Hindlimb muscle (tissue), 1 donor: ENCODE results near the gene CMTR2. TPM values are rescaled to one million over a fixed set of nuclear protein-coding genes. Genes with fewer than 3 reads are reported as not detected.
A peak's percentile ranks its signal among the peaks of the same experiment; 100 is the strongest.
"Not testable (repeated sequence)": the region's sequence is repeated elsewhere in the genome, so short reads cannot be mapped to it uniquely, and the experiment has no call there.

ENCODE experiments used
- DNase-seq: peaks from one replicate; pipeline ENCODE4 v3.0.0-alpha.2; 2013
- polyA plus RNA-seq: library from polyadenylated mRNA; unstranded; fragments of 120-200 nt; gene quantifications from one replicate; pipeline ENCODE4 v1.2.1, GENCODE V29; 2013; ENCODE audit not compliant: insufficient read length

Gene CMTR2, protein sequence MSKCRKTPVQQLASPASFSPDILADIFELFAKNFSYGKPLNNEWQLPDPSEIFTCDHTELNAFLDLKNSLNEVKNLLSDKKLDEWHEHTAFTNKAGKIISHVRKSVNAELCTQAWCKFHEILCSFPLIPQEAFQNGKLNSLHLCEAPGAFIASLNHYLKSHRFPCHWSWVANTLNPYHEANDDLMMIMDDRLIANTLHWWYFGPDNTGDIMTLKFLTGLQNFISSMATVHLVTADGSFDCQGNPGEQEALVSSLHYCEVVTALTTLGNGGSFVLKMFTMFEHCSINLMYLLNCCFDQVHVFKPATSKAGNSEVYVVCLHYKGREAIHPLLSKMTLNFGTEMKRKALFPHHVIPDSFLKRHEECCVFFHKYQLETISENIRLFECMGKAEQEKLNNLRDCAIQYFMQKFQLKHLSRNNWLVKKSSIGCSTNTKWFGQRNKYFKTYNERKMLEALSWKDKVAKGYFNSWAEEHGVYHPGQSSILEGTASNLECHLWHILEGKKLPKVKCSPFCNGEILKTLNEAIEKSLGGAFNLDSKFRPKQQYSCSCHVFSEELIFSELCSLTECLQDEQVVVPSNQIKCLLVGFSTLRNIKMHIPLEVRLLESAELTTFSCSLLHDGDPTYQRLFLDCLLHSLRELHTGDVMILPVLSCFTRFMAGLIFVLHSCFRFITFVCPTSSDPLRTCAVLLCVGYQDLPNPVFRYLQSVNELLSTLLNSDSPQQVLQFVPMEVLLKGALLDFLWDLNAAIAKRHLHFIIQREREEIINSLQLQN
- 23.4 TPM for polyA plus RNA-seq

DNA sequence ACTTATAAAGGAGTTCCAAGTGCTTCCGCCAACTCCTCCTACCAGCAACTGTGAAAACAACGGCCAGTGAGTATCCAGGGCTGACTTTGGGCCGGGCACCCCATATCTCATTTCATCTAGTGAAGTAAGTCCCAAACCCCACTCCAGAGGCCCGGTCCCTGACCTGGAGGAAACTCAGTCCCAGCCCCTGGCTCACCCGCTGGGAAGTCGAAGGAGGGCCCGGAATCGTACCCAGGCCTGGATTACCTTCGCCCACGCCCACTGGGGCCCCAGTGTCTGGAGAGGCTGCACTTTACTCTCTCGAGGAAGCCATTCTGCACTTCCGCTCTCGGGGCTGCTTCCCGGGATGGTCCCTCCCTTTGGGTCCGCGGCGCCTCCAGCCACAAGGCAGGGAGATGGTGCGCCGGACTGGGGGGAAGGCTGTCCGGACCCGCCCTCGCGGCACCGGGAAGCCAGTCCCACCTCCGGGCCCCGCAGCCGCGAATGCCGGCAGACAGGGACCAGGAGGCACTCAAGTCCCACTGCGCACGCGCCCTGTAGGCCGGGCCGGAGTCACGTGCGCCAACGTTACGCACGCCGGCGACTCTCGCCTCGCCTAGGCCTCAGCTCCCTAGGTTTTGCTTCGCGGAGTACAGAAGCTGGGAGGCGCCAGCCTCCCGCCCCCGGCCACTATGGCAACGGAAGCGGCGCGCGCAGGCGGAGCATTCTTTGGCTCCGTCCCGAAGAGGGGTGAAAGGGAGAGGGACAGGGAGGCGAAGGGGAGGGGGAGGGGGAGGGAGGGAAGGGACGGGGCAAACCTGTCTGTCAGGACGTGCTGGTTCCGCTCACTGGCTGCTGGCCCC lies at the start of gene CMTR2:
CMTR2 (minus strand) TSS at position 513 of the 842 bp plus-strand sequence. CDS start 3,482 bp downstream, outside the sequence.
- peak; percentile 96 for DNase-seq

GRCh38 chr16:71338632-71339031 lies 49.4 kb upstream of the CMTR2 start:
- no peak for DNase-seq

- DNase-seq = no peak
These were observed 49.0 kb upstream of the CMTR2 start for GRCh38 chr16:71338193-71338592.

GRCh38 chr16:71337631-71338030 lies 48.4 kb upstream of the CMTR2 start:
- no peak for DNase-seq

GRCh38 chr16:71328151-71328550 lies 38.9 kb upstream of the CMTR2 start:
- no peak for DNase-seq

DNA sequence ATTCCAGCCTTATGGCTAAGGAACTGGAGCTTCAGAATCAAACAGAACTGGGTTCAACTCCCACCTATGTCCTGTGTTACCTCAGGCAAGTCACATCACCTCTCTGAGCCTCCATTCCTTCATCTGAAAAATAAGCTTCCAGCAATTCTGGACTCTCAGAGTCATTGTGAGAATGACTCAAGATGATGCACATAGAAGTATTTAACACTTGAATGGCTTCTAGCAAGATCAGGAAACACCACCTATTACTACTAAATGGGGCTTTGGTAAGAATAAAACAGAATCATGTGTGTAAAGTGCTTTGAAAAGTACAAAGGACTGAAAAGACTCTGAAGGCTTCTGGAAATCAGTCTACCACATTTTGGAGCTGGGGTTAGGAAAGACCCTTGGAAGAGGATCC lies 38.5 kb upstream of the CMTR2 start:
- no peak for DNase-seq

- DNase-seq = no peak
These were observed 30.8 kb upstream of the CMTR2 start for GRCh38 chr16:71319999-71320398.

GRCh38 chr16:71315269-71315668 lies 26.1 kb upstream of the CMTR2 start:
- DNase-seq = no peak

- DNase-seq = not testable (repeated sequence)
These were observed 24.4 kb upstream of the CMTR2 start for GRCh38 chr16:71313591-71313990.

DNA sequence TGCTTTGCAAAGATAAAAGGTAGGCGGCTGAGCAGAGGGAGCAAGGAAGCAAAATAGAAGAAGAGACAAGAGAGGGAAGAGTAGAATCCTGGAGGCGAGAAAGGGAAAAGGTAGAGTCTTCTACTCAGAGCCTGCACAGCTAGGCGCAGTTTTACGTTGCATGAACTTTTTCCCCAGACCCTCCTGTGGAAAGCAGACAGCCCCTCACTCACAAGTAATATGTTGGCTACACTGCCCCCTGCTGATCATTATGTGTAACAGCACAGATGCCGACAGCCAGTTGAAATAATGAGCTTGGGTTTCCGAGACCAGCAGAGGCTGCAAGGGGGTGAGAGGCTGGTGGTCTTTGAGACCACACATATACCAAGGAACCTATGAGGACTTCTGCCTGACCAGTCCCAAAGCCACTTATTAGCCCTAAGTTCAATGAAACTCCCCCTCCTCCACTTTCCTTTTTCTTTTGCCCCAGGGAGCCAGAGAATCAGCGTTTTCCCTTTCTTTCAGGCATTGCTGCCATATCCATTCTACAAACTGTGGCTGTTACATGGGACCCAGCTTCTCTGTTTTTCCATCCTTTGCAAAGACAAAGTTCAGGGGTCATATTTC lies 22.5 kb upstream of the CMTR2 start:
- DNase-seq = no peak

- DNase-seq = no peak
These were observed 14.7 kb upstream of the CMTR2 start for GRCh38 chr16:71303938-71304337.

- DNase-seq = no peak
These were observed 8.1 kb upstream of the CMTR2 start for GRCh38 chr16:71297341-71297634.

DNA sequence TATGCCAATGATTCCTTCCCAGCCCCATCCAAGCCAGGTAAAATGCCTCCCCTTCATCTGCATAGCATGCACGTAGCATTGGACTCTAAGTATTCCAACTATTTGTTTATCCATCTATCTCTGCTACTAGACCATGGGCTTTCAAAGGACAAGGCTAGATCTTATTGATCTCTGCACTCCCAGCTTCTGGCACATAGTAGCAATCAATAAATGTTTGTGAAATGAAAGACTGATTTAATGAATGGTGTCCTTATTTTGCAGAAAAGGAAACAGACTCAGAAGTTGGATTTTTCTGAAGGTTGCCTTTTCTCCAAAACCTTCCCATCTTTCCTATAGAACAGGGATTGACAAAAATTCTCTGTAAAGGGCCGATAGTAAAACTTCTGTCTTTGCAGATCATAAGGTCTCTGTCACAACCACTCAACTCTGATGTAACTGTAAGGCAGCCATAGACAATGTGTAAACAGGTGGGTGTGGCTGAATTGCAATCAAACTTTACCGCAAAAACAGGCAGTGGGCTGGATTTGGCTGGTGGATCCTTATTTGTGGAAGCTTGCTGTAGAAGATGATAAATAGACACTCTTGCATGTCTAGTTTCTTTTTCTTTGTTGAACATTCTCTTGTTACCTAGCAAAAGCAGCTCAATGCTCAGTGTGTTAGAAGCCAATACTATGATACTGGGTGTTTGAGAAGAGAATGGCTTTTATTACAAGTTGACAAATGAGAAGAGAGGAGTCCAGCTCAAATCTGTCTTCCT lies 7.6 kb upstream of the CMTR2 start:
- DNase-seq = no peak

DNA sequence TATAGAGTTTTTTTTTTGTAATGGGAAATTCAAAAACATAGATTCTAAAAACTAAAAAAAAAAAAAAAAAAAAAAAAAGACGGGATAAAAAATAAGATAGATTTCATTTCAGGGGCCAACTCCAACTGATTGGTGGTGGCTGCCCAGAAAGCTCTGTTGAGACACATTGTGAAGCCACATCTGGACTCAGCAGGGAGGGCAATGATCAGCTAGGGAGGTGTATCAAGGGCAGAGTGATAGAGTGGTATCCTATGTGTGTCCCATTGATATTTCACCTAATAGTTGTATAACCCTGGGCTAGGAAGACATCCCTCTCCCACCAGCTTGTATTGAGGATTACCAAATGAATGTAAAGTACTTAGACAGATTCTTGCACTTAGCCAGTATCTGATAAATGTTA lies 6.7 kb upstream of the CMTR2 start:
- no peak for DNase-seq

DNA sequence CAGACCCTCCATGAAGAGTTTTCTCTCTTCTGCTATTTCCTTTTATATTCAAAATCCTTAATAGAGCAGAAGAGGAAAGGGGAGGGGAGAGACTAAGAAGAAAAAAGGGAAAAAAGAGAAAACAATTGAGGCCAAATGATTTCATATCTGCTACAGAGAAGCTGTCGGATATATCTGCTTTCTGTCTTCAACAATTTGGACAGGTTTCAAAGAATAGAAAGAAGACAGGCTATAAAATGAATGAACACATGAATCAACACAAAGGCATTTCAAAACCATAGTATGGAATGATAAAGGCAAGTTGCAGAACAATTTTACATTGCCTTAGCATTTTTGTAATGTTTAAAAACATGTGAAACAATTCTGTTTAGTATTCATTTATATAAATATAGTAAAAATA lies 4.7 kb upstream of the CMTR2 start:
- no peak for DNase-seq

- not testable (repeated sequence) for DNase-seq
These were observed 2.9 kb upstream of the CMTR2 start for GRCh38 chr16:71292095-71292494.

DNA sequence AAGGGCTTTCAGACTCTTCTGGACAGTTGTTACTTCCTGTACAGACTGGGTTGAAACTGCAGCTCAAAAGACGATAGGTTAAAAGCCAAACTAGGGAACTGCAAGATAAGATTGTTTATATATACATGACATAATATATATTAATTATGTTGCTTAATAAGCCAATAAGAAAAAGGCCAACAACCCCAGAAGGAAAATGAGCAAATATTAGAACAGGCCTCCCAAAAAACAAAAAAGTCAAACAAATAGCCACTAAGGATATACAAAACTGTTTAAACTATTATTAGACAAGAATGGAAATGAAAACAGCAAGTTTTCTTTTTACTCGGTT lies 495 bp upstream of the CMTR2 start:
- DNase-seq = no peak

DNA sequence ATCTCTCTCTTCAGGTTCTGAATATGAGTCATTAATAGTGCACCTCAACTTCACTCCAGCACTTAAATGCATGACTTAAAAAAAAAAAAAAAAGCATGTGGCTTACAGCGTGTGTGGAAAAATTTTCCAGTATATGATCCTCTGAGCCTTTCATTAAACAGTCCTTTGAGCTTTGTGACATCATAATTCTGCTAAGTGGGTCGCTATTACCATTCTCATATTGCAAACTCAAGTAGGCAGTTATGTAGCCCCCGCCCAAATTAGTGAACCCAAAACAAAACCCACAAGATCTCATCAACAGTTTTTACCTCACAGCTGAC lies 672 bp downstream of the CMTR2 start:
- no peak for DNase-seq

- no peak for DNase-seq
These were observed 1.3 kb downstream of the CMTR2 start for GRCh38 chr16:71287911-71288310.

DNA sequence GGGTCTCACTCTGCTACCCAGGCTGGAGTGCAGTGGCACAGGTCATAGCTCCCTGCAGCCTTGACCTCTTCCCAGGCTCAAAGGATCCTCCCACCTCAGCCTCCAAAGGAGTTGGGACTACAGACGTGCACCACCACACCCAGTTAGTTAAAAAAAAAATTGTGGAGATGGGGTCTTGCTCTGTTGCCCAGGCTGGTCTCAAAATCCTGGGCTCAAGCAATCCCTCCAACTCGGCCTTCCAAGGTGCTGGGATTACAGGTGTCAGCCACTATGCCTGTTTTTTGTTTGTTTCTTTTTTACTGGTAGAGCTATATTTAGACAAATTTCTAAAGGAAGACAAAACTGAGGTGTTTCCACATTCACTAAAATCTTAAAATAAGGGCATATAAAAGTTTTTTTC lies 1.7 kb downstream of the CMTR2 start:
- DNase-seq = no peak

GRCh38 chr16:71283612-71284011 lies 5.6 kb downstream of the CMTR2 start:
- DNase-seq = no peak

- no peak for DNase-seq
These were observed 6.3 kb downstream of the CMTR2 start for GRCh38 chr16:71282943-71283342.
